Nephron (organoid): ENCODE measurements around the gene MAGEA8.
A peak's percentile ranks its signal among the peaks of the same experiment; 100 is the strongest.
"Not testable (repeated sequence)": the region's sequence is repeated elsewhere in the genome, so short reads cannot be mapped to it uniquely, and the experiment has no call there.

Experiments used
- H3K27ac Mint-ChIP-seq, 3 experiments: 2 replicates each; pipeline ENCODE4 v1.8.0; 2020; ENCODE audit warnings: mixed read lengths in 3 of 3, mild to moderate bottlenecking in 2 of 3, moderate library complexity in 1 of 3
- H3K27me3 Mint-ChIP-seq: 2 replicates; pipeline ENCODE4 v1.8.0; 2021; ENCODE audit warnings: low read depth, mild to moderate bottlenecking, moderate library complexity, mixed read lengths
- H3K36me3 Mint-ChIP-seq: 2 replicates; pipeline ENCODE4 v1.8.0; 2020; ENCODE audit warnings: low read depth, mixed read lengths
- H3K4me1 Mint-ChIP-seq: 2 replicates; pipeline ENCODE4 v1.8.0; 2020; ENCODE audit warnings: mixed read lengths
- H3K4me3 Mint-ChIP-seq, 3 experiments: 2 replicates each; pipeline ENCODE4 v1.8.0; 2020; ENCODE audit warnings: mild to moderate bottlenecking in 3 of 3, mixed read lengths in 3 of 3, moderate library complexity in 2 of 3
- H3K9me3 Mint-ChIP-seq: 2 replicates; pipeline ENCODE4 v1.8.0; 2020; ENCODE audit warnings: mixed read lengths
- TF ChIP-seq, protein P1 (sequence below), 3 experiments: fragments of 200-600 bp; sonication (generic); IDR thresholded peaks; one replicate each; pipeline ENCODE4 v1.5.0; 2021; ENCODE audit warnings: antibody characterized with exemption in 3 of 3; ENCODE audit not compliant: unreplicated experiment in 3 of 3

Gene MAGEA8, protein sequence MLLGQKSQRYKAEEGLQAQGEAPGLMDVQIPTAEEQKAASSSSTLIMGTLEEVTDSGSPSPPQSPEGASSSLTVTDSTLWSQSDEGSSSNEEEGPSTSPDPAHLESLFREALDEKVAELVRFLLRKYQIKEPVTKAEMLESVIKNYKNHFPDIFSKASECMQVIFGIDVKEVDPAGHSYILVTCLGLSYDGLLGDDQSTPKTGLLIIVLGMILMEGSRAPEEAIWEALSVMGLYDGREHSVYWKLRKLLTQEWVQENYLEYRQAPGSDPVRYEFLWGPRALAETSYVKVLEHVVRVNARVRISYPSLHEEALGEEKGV

DNA sequence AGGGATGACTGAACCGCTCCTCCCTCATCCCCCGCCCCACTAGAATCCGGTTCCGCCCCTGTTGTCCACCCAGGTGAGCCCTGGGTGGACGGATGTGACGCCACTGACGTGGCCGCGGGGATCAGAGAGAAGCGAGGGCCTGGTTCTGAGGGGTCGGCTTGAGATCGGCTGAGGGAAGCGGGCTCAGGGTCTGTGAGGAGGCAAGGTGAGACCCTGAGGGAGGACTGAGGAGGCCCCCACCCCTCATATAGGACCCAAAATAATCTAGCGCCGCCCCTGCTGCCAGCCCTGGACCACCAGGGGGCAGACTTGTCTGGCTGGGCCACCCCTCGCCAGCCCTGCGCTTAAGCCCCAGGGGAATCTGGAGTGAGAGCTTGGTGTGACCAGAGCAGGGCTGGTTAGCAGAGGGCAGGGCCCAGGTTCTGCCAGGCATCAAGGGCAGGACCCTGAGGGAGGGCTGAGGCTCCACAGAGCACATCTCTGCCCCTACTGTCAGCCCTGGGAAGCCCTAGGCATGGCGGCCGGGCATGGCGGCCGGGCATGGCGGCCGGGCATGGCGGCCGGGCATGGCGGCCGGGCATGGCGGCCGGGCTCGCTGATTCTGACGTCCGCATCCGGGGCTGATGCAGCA, at the start of gene MAGEA8:
TSS of gene MAGEA8 (plus strand) at position 103 of the 631 bp plus-strand sequence. CDS start 3,090 bp downstream, outside the sequence.
- no peaks in the 10 kb centered on the region for H3K27me3 Mint-ChIP-seq
- H3K27ac Mint-ChIP-seq: no peak within 1 kb of the TSS
- H3K36me3 Mint-ChIP-seq: no peaks in the 10 kb centered on the region
- peaks cover 7% of the 10 kb centered on the region for H3K9me3 Mint-ChIP-seq
- H3K4me3 Mint-ChIP-seq: no peak within 1 kb of the TSS
- TF ChIP-seq, protein P1, sequence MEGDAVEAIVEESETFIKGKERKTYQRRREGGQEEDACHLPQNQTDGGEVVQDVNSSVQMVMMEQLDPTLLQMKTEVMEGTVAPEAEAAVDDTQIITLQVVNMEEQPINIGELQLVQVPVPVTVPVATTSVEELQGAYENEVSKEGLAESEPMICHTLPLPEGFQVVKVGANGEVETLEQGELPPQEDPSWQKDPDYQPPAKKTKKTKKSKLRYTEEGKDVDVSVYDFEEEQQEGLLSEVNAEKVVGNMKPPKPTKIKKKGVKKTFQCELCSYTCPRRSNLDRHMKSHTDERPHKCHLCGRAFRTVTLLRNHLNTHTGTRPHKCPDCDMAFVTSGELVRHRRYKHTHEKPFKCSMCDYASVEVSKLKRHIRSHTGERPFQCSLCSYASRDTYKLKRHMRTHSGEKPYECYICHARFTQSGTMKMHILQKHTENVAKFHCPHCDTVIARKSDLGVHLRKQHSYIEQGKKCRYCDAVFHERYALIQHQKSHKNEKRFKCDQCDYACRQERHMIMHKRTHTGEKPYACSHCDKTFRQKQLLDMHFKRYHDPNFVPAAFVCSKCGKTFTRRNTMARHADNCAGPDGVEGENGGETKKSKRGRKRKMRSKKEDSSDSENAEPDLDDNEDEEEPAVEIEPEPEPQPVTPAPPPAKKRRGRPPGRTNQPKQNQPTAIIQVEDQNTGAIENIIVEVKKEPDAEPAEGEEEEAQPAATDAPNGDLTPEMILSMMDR (IDR thresholded peaks at IDR 0.05; ENCODE audit: unreplicated experiment in 3 of 3): no peak
- H3K4me1 Mint-ChIP-seq: no peaks in the 10 kb centered on the region

DNA sequence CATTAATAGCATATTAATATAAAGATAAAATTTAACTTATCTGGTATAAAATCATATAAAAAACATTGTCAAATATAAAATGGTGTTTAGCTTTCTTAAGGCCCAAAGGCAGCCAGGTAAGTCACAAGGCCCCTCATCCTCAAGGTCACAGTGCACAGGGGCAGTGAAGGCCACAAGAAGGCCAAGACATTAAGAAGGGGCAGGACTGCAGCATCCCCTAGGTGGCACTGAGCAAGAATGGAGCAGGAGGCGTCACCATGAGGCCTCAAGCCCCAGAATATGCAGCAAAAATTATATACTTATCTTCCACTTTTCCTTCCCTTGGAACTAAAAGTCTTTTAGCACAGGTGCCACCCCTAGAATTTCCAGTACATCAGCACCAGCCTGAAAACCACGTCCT, 49.5 kb upstream of the MAGEA8 start:
- Mint-ChIP-seq H3K27me3 (no peaks in the 10 kb centered on the region), H3K4me1 (peaks cover 10% of the 10 kb centered on the region), H3K4me3 (no peak overlapping the region), H3K27ac (peak overlapping the region in 2 of 3 experiments; percentile 6 to 24), H3K9me3 (no peaks in the 10 kb centered on the region), H3K36me3 (no peaks in the 10 kb centered on the region)
- TF ChIP-seq, protein P1 (IDR thresholded peaks at IDR 0.05; ENCODE audit: unreplicated experiment in 3 of 3): no peak

DNA sequence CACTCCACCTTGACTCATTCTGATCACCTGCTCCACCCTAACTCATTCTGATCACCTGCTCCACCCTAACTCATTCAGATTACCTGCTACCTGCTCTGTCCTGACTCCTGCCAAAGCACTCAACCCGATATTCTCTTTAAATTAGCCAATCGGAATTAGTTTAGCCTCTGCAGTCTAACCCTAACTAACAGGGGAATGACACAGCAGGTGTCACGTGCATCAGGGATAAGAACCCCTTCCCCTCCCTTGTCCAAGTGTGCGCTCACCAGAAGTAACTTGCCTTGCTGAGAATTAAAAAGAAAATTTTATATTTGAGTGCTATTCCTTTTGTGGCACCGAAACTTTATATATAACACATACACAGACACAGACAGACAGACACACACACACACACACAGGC, 44.3 kb upstream of the MAGEA8 start:
- not testable (repeated sequence) for H3K4me1 Mint-ChIP-seq, H3K9me3 Mint-ChIP-seq, H3K27me3 Mint-ChIP-seq, H3K4me3 Mint-ChIP-seq, H3K36me3 Mint-ChIP-seq, H3K27ac Mint-ChIP-seq

DNA sequence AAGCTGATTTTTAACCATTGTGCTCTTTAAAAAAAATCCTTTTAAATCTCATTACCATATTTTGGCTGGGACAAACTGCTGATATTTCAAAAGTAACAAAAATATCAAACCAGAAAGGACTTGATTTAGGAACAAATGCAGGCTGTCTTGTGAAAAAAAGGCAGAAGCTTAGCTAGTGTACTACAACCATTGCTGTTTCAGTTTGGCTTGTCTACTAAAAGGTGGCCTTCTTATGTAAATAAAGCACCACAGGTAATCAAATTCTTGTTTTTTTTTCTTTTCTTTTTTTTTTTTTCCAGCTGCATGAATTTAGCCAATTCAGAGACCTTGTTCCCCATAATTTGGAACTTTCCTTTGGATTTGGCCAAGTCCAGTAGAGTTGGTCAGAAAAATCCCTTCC, 43.8 kb upstream of the MAGEA8 start:
- Mint-ChIP-seq H3K9me3 (peaks cover 4% of the 10 kb centered on the region), H3K4me1 (no peaks in the 10 kb centered on the region), H3K27me3 (no peaks in the 10 kb centered on the region), H3K27ac (no peak overlapping the region), H3K36me3 (no peaks in the 10 kb centered on the region), H3K4me3 (no peak overlapping the region)
- TF ChIP-seq, protein P1 (IDR thresholded peaks at IDR 0.05; ENCODE audit: unreplicated experiment in 3 of 3): no peak

DNA sequence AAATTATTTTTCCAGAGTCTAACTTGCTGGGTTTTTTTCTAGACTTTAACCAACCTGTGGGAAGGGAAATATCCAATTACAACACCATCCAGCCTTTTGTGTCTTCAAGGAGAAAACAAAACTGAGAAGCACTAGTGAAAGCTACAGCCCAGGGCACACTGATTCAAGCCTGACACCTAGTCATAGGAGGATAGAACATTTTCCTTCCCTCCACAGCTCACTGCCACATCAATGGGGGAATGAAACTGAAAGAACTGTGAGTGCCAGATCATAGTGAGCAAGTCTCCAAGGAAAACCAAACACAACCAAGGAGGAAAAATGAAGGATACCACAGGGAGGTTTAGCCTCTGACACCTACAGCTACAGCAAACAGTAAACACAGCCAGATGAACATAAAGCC, 43.3 kb upstream of the MAGEA8 start:
- no peak overlapping the region for H3K27ac Mint-ChIP-seq
- no peaks in the 10 kb centered on the region for H3K36me3 Mint-ChIP-seq
- TF ChIP-seq, protein P1 (IDR thresholded peaks at IDR 0.05; ENCODE audit: unreplicated experiment in 3 of 3): no peak
- H3K27me3 Mint-ChIP-seq: no peaks in the 10 kb centered on the region
- H3K4me3 Mint-ChIP-seq: no peak overlapping the region
- H3K9me3 Mint-ChIP-seq: peaks cover 6% of the 10 kb centered on the region
- no peaks in the 10 kb centered on the region for H3K4me1 Mint-ChIP-seq

DNA sequence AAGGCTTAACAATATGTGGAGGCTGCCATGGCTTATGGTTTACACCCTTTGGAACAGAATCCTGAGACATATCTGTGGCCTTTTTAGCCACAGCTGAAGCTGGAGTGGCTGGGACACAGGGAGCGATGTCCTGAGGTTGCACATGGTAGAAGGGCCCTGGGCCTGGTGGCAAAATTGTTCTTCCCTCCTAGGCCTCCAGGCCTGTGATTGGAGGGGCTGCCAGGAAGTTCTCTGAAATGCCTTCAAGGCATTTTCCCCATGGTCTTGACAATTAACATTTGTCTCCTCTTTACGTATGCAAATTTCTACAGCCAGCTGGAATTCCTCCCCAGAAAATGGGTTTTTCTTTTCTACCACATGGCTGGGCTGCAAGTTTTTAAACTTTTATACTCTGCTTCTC, 39.1 kb upstream of the MAGEA8 start:
- no peaks in the 10 kb centered on the region for H3K27me3 Mint-ChIP-seq
- H3K27ac Mint-ChIP-seq: no peak overlapping the region
- H3K4me3 Mint-ChIP-seq: no peak overlapping the region
- no peaks in the 10 kb centered on the region for H3K36me3 Mint-ChIP-seq
- H3K9me3 Mint-ChIP-seq: peaks cover 21% of the 10 kb centered on the region
- H3K4me1 Mint-ChIP-seq: no peaks in the 10 kb centered on the region
- TF ChIP-seq, protein P1 (IDR thresholded peaks at IDR 0.05; ENCODE audit: unreplicated experiment in 3 of 3): no peak
